ENCODE data around the gene BAIAP2. TPM values are rescaled to one million over a fixed set of nuclear protein-coding genes. Genes with fewer than 3 reads are reported as not detected.

Gene BAIAP2
- polyA plus RNA-seq, 5 donors: 32.0 to 57.6 (median 48.4) TPM

DNA sequence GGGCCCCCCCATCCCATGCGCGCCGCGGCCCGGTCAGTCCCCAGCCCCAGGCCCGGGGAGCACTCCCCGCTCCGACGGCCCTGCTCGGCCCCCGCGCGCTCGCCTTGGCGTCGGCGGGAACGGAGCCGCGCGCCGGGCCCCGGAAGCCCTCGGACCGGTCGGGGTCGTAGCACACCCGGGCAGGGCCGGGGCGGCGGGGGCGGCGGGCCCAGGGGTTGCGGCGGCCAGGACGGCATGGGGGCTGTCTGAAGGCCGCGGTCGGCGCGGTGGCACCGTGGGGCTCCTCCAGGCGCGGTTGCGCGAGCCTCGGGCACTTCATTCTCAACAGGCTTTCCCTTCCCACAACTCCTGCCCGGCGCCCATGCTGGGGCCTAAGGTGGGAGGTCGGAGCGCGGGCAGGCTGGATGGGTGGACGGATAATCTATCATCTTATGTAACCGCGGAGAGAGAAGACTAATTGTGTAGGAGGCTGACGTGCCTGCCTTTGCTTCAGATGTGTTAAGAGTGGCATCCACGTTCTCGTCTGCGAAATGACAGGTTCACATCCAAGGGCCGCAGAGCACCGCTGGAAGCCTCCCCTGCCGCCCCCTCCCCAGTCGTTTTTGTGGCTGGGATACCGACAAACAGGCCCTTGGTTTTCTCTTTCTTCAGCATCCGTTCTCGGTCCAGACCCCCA is 708 bp downstream of the BAIAP2 start:
- no peak for DNase-seq

- DNase-seq: no peak
Measured at GRCh38 chr17:81036197-81036941, 1.4 kb downstream of the BAIAP2 start.

DNA sequence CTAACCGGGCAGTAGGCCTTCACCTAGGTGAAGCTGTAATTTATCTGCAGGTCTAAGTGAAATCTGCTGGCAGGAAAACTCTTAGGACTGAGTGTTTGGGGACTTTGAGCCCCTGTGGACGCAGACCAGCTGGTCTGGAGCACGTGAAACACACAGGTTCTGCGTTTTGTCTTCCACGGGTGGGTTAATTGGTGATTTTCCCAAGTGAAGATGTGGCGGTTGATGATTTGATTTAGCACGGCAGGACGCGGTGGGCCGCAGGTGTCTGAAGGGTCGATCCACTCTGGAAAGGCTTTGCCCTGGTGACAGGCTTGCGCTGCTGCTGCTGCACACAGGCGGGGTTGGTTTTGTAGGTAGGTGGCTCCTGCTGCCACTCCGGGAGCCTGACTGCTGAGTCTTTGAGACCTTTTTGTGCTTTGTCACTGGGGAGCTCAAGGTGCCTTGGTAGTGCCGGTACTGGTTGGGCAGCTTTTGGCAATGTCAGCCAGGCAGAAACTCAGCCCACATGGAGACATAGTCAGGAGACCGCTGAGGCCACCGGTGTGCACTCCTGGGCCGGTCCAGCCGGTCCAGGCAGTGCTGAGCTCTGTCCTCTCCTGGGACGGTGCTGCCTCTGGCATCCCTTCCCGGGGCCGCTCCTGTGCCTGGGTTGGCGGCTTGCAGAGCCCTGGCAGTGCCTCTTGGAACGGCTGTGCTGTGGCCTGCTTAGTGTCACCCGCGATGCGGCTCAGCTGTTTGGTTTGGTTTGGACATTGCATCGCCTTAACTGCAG is 2.3 kb downstream of the BAIAP2 start:
- DNase-seq: peak in 1 of 2 donors; percentile 49

GRCh38 chr17:81037798-81038733 is 3.1 kb downstream of the BAIAP2 start:
- DNase-seq: no peak

- no peak for DNase-seq
Measured at GRCh38 chr17:81039096-81039495, 4.1 kb downstream of the BAIAP2 start.

DNA sequence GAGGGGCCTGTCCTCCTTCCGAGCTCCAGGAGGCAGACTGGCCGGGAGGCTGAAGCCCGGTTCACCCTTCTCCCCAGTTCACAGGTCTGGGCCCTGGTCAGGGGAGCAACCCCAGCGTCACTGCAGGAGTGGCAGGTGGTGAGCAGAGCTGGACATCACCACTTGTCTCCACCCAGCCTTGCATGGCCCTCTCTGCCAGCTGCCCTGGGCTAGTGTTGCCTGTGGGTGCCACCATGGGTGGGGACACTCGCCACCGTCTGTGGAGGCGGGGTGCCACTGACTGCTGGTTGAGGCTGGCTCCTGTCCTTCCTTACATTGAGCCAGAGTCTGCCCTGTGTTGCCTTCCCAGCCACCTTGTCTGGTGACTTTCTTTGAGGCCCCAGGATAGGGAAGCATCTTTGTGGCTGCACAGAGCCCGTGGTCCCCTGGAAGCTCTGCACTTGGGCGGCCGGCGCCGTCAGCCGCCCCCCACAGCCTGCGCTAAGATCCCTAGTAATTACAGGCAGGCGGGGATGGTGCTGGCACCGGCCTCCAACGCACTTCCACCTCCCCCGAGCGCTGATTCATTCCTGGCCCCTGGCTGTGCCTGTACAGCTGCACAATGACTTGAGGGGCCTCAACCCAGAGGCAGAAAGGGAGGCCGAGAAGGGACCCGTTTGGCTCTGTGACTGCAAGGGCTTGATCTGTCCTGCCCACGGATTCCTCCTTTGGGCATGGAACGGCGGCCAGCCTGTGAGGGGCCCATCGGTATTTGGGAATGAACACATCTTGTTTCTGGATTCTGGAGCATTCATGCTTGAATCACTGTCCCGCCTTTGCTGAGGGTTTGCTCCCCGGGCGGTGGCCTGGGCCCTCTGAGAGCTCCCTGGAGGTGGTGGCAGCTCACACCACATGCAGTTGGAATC is 5.2 kb downstream of the BAIAP2 start:
- DNase-seq: no peak

GRCh38 chr17:81040791-81041337 is 5.9 kb downstream of the BAIAP2 start:
- no peak for DNase-seq

GRCh38 chr17:81042606-81043005 is 7.7 kb downstream of the BAIAP2 start:
- no peak for DNase-seq

DNA sequence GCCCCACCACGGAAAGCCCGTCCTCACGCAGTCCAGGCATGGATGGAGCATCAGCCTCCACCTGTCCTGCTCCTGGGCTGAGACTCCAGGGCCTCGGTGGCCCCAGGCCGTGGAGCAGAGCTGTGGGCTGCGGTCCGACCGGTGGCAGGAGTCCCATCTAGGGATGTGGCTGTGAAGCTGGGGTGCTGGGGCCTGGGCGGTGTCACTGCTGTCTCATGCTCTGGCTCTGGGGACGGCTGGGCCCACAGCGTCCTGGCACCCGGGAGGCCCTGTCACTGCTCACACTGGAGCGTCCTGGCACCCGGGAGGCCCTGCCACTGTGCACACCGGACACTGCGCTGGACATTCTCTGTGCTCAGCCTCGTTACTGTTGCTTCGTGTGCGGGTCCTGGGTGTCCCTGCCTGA is 8.4 kb downstream of the BAIAP2 start:
- DNase-seq: no peak

- no peak for DNase-seq
Measured at GRCh38 chr17:81043725-81044427, 8.9 kb downstream of the BAIAP2 start.

GRCh38 chr17:81044428-81044763 is 9.4 kb downstream of the BAIAP2 start:
- no peak for DNase-seq

- peak; percentile 86 to 88 for DNase-seq
Measured at GRCh38 chr17:81044764-81045589, 10.0 kb downstream of the BAIAP2 start.

DNA sequence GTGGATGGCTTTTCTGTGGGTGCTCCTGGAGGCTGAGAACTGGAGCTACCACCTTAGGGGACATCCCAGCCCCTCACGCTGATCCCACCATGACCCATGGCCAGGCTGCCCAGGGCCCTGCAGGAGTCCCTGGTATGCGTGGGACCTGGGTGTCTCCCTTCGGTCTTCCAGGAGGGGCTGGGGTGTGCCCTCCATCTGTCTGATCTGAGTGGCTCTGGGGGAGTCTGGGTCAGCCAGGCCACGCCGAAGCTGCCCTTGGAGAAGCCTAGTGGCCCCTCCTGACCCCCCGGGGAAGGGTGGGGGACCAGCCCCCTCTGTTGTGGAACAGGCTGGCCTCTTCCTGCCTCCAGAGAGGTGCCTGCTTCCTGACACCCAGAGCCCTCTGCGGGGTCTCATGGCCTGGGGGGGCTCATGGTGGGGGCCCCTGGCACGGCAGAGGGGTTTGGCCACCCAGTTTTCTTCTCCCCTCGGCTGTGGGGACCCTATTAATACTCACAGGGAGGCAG is 10.7 kb downstream of the BAIAP2 start:
- DNase-seq: no peak

- DNase-seq: no peak
Measured at GRCh38 chr17:81046132-81046769, 11.3 kb downstream of the BAIAP2 start.

DNA sequence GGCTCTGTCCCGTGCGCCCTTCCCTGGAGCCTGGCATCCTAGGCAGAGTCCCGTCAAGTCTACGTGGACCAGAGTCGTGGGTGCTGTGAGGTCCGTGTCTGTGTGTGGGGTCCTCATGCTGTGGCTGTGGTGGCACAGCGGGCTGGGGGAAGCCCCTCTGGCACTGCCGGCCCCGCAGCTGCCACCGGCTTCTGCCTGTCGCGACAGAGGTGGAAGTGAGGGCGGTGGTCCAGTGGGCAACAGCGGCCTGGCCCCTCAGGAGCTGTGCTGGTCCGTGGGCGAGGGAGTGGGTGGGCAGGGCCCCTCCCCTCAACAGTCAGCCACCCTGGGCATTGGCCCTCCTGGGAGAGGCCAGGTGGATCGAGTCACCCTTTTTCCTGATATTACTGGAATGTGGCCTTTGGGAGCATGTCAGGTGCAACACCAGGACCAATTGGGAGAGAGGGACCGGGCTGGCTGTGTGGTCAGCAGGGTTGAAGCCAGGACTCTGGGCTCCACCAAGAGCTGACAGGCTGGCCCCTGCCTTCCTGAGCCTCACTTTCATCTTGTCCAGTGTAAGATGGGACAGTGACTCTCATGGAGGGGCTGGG is 11.9 kb downstream of the BAIAP2 start:
- no peak for DNase-seq

- no peak for DNase-seq
Measured at GRCh38 chr17:81048827-81049371, 13.9 kb downstream of the BAIAP2 start.

GRCh38 chr17:81049372-81049911 is 14.5 kb downstream of the BAIAP2 start:
- DNase-seq: no peak
